GM19328 (cell line): ENCODE results near the gene ASCC2.

Source experiments
- ATAC-seq: cut with Tn5 transposase; IDR thresholded peaks from one replicate; pipeline ENCODE4 v1.9.1; 2021; ENCODE audit warnings: mild to moderate bottlenecking, moderate library complexity; ENCODE audit not compliant: unreplicated experiment

The ASCC2 gene

GRCh38 chr22:29788339-29789279, 49.5 kb downstream of the ASCC2 start:
- no peak for ATAC-seq

DNA sequence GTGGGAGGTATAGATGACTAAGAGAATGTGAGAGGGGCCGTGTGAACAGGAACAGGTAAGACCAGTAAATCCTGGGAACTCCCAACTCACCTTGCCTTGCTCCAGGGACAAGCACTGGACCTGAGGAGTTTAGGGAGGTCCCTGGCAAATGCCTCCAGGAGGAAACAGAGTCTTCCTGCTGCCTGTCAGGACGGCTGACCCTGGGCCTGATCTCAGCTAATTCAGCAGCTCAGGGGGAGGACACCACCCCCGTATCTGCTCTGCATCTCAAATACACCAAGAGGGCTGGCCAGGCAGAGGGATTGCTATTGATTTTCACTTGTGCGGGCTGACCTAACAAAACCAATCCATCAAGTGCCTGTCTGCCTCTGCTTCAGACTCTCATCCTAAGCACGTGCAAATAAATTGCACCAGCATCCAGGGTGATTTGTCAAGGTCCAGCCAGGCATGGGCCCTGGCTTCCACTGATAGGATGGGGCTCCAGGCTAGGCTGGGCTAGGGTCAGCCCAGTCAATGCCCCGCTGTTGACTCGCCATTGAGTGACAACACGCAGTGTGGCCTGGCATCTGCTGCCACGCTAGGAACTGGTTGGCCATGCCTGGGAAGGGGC, 50.6 kb downstream of the ASCC2 start:
- ATAC-seq = no peak

- ATAC-seq = no peak
Measured at GRCh38 chr22:29786031-29786430, 52.0 kb downstream of the ASCC2 start.

DNA sequence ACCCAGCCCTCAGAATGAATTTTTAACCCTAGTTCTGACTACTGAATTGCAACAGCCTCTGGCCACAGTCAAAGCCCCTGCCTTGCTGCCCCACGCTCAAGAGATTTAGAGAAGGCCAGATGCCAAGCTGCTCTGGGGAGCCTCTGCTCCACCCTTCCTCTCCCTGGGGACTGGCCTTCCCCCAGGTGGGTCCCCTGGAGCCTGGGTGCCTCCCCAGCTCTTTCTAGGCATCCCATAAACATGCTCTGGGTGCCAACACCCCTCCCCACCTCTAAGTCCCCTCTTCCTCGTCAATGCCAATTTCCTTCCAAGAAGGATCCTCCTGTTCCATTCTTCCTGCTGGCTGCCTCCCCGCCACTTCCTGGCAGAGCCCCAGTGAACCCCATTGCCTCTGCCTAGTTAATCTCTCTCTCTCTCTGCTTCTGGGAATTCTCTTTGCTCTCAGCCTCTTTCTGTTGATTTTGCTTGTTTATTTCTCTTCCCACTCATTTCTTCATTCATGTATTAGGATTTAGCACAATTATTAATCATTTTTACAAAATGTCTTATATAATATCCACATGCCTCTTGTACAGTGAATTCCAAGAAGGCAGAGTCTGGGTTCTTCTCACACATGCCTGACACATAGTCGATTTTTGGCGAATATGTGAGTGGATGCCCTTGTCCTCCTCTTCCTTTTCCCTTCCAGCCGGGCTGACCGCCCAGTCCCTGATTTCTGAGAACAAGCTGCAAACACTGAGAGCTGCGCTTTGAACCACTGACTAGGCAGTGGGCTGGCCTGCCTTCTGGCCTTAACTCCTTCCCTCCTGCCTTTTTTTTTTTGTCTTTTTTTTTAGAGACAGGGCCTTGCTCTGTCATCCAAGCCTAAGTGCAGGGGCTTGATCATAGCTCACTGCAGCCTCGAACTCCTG, 53.4 kb downstream of the ASCC2 start:
- no peak for ATAC-seq

GRCh38 chr22:29782061-29782845, 55.8 kb downstream of the ASCC2 start:
- no peak for ATAC-seq

- no peak for ATAC-seq
Measured at GRCh38 chr22:29780748-29781676, 57.1 kb downstream of the ASCC2 start.

DNA sequence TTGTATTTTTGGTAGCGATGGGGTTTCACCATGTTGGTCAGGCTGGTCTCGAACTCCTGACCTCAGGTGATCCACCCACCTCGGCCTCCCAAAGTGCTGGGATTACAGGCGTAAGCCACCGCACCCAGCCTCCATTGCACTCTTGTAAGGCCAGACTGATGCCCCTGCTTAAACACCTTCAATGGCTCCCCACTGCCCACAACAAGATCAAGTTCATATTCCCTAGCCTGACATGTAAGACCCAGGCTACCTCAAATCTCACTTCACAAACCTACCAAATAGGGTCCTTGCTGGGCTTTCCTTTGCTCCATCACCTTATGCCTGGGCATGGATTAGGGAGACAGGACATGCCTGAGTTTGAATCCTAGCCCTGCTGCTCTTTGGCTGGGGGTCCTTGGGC, 57.9 kb downstream of the ASCC2 start:
- ATAC-seq = no peak

GRCh38 chr22:29773233-29773632, 64.8 kb downstream of the ASCC2 start:
- no peak for ATAC-seq

GRCh38 chr22:29772170-29772641, 65.9 kb downstream of the ASCC2 start:
- no peak for ATAC-seq

- no peak for ATAC-seq
Measured at GRCh38 chr22:29769723-29770321, 68.3 kb downstream of the ASCC2 start.

DNA sequence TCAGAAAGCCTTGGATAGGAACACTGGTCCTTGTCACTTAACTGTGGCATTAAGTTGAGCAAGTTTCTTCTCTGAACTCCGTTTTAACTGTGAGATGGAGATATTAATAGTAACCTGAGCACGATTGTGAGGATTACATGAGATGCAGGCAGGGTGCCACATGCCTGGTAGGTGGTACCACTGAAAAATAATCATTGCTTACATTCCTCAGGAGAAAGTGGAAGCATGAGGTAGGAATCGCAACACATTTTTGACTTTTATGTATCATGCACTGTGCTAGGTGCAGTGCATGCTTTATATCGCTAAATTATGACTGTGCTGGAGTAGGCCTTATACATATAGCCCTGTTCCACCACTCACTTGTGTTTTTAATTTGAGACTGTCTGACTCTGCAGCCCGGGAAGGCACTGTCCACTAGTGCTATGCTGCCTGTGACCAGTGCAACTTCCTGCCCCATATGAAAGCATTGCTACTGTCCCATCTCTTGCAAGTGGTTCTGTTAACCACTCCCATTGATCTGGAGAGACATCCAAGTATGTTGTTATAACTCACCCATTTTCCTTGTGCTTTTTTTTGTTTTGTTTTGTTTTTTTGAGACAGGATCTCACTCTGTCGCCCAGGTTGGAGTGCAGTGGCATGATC, 69.9 kb downstream of the ASCC2 start:
- ATAC-seq = no peak

DNA sequence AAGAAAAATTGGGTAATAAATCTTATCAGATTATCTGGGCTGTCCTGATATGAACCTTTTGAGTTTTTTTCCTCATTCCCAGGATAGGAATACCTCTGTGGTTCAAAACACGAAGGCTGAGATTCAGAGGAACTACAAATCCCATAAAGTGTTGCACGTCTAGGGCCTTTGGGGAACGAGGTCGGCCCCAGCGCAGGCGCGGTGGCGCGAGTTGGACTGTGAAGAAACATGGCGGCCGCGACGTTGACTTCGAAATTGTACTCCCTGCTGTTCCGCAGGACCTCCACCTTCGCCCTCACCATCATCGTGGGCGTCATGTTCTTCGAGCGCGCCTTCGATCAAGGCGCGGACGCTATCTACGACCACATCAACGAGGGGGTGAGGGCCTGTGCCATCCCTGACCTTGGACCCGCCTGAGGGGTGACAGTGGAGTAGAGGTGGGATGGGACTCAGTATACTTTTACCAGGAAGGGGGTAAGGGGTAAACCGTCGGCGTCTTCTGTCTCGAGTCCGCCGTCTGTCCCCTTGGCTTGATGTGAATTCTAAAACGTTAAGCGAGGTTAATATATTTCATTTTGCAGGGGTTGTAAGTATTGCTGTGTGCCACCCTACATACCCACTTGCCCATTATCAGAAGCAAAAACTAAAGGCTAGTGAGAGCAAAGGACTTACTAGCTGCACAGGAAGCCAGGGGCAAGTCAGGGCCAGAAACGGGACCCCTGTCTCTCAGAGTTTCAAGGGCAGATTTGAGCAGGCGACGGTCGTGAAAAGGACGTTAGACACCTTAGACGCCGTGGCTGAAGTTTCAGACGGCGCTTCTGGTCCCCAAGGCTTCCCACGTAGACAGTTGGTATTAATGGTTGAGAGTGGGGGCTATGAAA, 70.7 kb downstream of the ASCC2 start, which contains the start of gene UQCR10:
Gene UQCR10, plus strand, starts transcription at position 199 of the 881 bp plus-strand sequence. Its CDS starts 30 bp downstream, at position 229.
- ATAC-seq = peak; percentile 57

DNA sequence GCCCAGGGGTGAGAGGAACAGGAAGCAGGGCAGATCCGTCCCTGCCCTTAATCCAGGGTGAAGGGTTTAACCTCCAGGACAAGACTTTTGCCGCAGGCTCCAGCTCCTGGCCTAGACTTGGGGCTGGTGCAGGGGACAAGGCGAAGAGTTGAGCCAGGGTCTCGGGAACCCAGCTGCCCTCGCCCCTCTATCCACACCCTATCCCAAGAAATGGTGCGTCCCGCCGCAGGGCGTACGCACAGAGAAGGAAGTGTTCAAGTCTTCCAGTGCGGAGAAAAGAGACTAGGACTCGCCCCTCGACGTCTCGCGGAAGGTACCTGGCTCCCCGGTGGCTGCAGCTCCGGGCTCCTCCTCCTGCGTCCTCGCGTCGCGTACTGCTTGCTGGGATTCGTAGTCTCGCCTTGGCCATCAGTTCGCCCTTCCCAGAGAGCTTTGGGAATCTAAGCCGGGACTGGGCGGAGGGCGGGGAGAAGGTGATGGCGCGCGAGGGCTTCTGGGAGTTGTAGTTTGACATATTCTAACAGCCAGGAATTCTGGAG, 71.4 kb downstream of the ASCC2 start, which contains the start of gene ZMAT5:
Gene ZMAT5, minus strand, starts transcription at position 376 of the 539 bp plus-strand sequence. CDS start 18,463 bp downstream, outside the sequence.
- peak; percentile 86 for ATAC-seq

GRCh38 chr22:29765905-29766631, 72.0 kb downstream of the ASCC2 start:
- no peak for ATAC-seq

DNA sequence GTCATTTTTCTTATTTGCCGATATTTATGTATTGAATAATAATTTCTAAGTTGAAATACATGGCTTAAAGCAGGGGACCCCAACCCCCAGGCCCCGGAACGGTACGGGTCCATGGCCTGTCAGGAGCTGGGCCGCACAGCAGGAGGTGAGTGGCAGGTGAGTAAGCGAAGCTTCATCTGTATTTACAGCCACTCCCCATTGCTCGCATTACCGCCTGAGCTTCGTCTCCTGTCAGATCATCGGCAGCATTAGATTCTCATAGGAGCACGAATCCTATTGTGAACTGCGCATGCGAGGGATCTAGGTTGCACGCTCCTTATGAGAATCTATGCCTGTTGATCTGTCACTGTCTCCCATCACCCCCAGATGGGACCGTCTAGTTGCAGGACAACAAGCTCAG, 75.8 kb downstream of the ASCC2 start:
- no peak for ATAC-seq

GRCh38 chr22:29758959-29759358, 79.1 kb downstream of the ASCC2 start:
- no peak for ATAC-seq
